Umbilical cord (tissue), 2 donors: ENCODE results near the gene ATOX1. TPM values are rescaled to one million over a fixed set of nuclear protein-coding genes. Genes with fewer than 3 reads are reported as not detected.
"Not testable (repeated sequence)": the region's sequence is repeated elsewhere in the genome, so short reads cannot be mapped to it uniquely, and the experiment has no call there.

Experiments used
- DNase-seq: peaks from one replicate; pipeline ENCODE4 v3.0.0-alpha.2; 2015; ENCODE audit warnings: low spot score
- total RNA-seq: library from RNA; depleted of rRNA; stranded (reverse); fragments of >200 nt; gene quantifications from one replicate; pipeline ENCODE4 v1.2.3, GENCODE V29; 2014; ENCODE audit warnings: low replicate concordance; ENCODE audit not compliant: insufficient read depth

ATOX1 gene
- total RNA-seq, 1 donor from 2014 or later: 33.2 TPM

DNA sequence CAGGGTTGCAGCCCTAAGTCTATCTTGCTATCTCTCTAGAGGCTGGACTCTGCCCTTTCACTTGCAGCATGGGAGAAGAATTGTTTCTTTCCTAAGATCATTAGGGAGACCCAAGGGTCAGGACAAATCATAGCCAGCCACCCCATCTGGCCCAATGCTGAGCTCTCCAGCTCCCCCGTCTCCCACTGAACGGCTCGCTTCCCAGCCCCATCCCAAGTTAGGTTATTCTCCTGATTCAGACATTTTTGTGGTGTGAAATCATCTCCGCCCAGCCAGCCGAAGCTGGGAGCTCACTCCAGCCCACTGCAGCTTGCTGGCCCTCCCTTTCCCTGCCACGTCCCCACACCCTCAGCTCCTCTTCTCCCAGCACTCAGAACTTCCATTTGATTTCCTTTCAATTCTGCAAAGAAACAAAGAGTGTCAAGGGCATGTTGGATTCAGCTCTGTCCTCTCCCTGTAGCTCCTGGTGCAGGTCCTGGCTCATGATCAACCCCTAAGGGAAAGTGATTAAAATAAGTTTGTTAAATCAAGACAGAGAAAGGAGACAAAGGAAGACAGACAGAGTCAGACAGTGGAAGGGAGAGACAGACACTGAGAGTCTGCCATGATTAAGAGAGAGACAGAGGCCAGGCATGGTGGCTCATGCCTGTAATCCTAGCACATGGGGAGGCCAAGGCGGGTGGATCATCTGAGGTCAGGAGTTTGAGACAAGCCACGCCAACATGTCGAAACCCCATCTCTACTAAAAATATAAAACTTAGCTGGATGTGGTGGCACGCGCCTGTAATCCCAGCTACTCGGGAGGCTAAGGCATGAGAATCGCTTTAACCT lies 59.1 kb downstream of the ATOX1 start:
- peak; percentile 99 for DNase-seq

DNA sequence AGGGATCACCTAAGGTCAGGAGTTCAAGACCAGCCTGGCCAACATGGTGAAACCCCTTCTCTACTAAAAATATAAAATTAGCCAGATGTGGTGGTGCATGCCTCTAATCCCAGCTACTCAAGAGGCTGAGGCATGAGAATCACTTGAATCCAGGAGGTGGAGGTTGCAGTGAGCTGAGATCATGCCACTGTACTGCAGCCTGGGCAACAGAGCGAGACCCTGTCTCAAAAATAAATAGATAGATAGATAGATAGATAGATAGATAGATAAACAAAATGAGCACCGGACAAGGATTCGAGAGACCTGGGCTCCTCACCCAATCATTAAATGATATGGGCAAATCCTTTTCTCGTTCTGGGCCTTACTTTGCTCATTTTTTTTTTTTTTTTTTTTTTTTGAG lies 60.4 kb downstream of the ATOX1 start:
- not testable (repeated sequence) for DNase-seq

DNA sequence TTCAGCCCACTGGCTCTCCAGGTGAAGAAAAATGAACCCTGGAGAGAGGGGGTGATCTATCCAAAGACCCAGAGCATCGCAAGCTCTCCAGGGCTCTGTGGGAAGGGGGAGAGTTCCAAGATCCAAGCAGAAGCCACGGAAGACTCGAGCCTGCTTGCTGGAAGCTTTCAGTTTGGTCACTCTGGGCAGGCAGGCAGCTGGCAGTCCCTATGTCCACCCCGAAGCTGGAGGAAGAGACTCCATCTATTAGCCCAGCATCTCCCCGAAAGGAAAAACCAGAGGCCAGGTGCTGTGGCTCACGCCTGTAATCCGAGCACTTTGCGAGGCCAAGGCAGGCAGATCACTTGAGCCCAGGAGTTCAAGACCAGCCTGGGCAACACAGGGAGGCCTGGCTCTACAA lies 61.0 kb downstream of the ATOX1 start:
- DNase-seq: no peak

DNA sequence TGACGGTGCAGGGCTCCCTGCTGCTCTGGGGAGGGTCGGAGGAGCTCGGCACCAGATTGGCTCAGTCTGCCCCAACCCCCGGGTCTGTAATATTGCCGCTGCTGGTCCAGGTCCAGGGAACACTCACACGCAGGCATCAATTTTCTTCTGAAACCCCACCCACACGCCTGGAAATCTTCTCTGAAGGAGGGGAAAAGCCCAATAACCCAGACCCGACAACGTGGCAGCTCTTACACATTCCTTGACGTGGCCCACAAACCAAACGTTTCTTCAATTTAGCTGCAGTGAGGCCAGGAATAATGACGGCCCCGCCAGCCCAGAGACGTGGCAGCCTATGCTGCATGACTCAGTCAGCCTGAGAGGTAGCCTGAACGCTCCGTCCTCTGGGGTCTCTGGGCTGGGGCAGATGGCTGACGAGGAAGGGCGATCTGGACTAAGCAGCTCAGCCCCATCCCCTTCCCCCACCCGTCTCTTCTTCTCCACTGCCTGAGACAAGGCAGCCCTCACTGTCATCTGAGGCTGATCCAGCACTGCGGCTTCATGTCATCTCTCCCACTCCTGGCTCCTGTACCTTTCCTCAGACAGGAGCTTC lies 61.9 kb downstream of the ATOX1 start:
- peak; percentile 98 for DNase-seq

DNA sequence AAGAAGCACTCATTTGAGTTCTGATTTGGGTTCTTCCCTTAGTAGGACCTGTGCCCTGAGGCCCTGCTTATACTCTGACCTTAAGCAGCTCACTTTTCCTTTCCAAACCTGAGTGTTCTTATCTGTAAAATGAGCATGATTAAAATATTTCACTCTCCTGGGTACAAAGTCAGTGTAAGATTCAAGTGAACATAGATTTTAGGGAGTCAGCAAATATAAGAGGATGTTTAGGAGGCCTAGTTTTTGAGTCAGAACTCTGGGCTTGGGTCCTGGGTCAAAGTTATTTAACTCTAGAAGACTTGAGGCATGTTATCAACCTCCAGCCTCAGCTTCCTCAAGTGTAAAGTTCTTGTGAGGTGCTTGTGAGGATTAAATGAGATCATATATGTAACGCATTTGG lies 63.0 kb downstream of the ATOX1 start:
- peak; percentile 35 for DNase-seq

DNA sequence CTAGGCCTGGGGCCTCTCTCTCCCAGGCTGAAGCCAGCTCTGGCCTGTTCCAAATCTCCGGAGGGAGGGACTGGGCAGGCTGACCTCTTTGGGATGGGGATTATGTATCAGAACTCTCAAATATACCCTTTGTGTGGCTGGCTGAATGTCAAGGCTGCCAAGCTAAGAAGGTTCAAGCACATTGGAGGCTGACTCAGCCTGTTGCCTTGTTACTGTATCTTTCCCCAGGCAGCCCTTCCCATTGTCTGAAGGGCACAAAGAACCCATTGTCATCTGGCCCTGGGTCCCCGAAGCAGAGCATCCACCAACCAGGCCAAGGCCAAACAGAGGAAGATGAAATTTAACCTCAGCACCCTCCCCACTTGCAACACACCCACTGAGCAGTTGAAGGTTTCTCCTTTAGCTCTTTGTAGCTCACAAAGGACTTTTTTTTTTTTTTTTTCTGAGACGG lies 64.4 kb downstream of the ATOX1 start:
- DNase-seq: peak; percentile 47

Other genes with a start within 250 kb of the ATOX1 start
- 3.6 TPM for gene FAT2, start 167.3 kb downstream of the ATOX1 start, total RNA-seq
- 7,643 TPM for gene SPARC, start 71.7 kb downstream of the ATOX1 start, total RNA-seq
- 143 TPM for gene G3BP1, start 13.3 kb upstream of the ATOX1 start, total RNA-seq
- gene GLRA1, start 166.2 kb upstream of the ATOX1 start, total RNA-seq: not detected